ENCODE results near the gene SNAPC2. TPM values are rescaled to one million over a fixed set of nuclear protein-coding genes. Genes with fewer than 3 reads are reported as not detected.

Gene SNAPC2
- total RNA-seq, 1 donor from 2014 or later: 15.2 TPM

- peaks cover 10% of the 10 kb centered on the region for H3K36me3 Mint-ChIP-seq (ENCODE audit: low read depth, unreplicated experiment)
- Histone ChIP-seq H4K20me1 (ENCODE audit: insufficient read depth, low read length) (peaks cover 22% of the 10 kb centered on the region), H3K36me3 (ENCODE audit: insufficient read depth, low read length) (no peaks in the 10 kb centered on the region), H3K4me2 (ENCODE audit: low read length) (no peak overlapping the region), H2AFZ (ENCODE audit: low read depth, low read length) (no peak overlapping the region), H3K27me3 (ENCODE audit: insufficient read depth, low read length) (no peaks in the 10 kb centered on the region), H3K9ac (ENCODE audit: low read length) (no peak overlapping the region), H3K4me3 (ENCODE audit: insufficient read depth, low read depth, low read length) (no peak overlapping the region), H3K9me3 (ENCODE audit: insufficient read depth, low read depth, low read length) (no peaks in the 10 kb centered on the region), H3K79me2 (ENCODE audit: insufficient read depth, low read length) (peaks cover 26% of the 10 kb centered on the region), H3K27ac (ENCODE audit: low read depth, low read length) (no peak overlapping the region), H3K4me1 (ENCODE audit: insufficient read depth, low read length) (peaks cover 21% of the 10 kb centered on the region)
- H3K4me1 Mint-ChIP-seq (ENCODE audit: low read depth, unreplicated experiment): peaks cover 5% of the 10 kb centered on the region
- DNase-seq (ENCODE audit: low read depth) (no peak), FAIRE-seq (no peak)
- H3K9me3 Mint-ChIP-seq (ENCODE audit: unreplicated experiment): peaks cover 2% of the 10 kb centered on the region
- H3K4me3 Mint-ChIP-seq (ENCODE audit: unreplicated experiment): peak overlapping the region; percentile 20
- no peaks in the 10 kb centered on the region for H3K27me3 Mint-ChIP-seq (ENCODE audit: low read depth, unreplicated experiment)
- no peak overlapping the region for H3K27ac Mint-ChIP-seq (ENCODE audit: unreplicated experiment)
- no peak for TF ChIP-seq CTCF (IDR thresholded peaks at IDR 0.05; ENCODE audit: insufficient read depth, low read depth, low read length)
Observed at GRCh38 chr19:7901337-7901736, 18.8 kb upstream of the SNAPC2 start.

- Histone ChIP-seq H3K9ac (ENCODE audit: low read length) (peak overlapping the region; percentile 86), H3K9me3 (ENCODE audit: insufficient read depth, low read depth, low read length) (no peaks in the 10 kb centered on the region), H3K36me3 (ENCODE audit: insufficient read depth, low read length) (no peaks in the 10 kb centered on the region), H4K20me1 (ENCODE audit: insufficient read depth, low read length) (peaks cover 32% of the 10 kb centered on the region), H2AFZ (ENCODE audit: low read depth, low read length) (peak overlapping the region; percentile 88), H3K27me3 (ENCODE audit: insufficient read depth, low read length) (no peaks in the 10 kb centered on the region), H3K79me2 (ENCODE audit: insufficient read depth, low read length) (peaks cover 38% of the 10 kb centered on the region), H3K4me2 (ENCODE audit: low read length) (peak overlapping the region; percentile 90), H3K27ac (ENCODE audit: low read depth, low read length) (peak overlapping the region; percentile 77), H3K4me1 (ENCODE audit: insufficient read depth, low read length) (peaks cover 21% of the 10 kb centered on the region), H3K4me3 (ENCODE audit: insufficient read depth, low read depth, low read length) (peak overlapping the region; percentile 62)
- Mint-ChIP-seq H3K27ac (ENCODE audit: unreplicated experiment) (peak overlapping the region; percentile 89), H3K4me3 (ENCODE audit: unreplicated experiment) (peak overlapping the region; percentile 91), H3K36me3 (ENCODE audit: low read depth, unreplicated experiment) (peaks cover 10% of the 10 kb centered on the region), H3K4me1 (ENCODE audit: low read depth, unreplicated experiment) (peaks cover 5% of the 10 kb centered on the region), H3K27me3 (ENCODE audit: low read depth, unreplicated experiment) (no peaks in the 10 kb centered on the region), H3K9me3 (ENCODE audit: unreplicated experiment) (peaks cover 2% of the 10 kb centered on the region)
- DNase-seq (ENCODE audit: low read depth) (no peak), FAIRE-seq (no peak)
- TF ChIP-seq EZH2 (IDR thresholded peaks at IDR 0.05; ENCODE audit: insufficient read depth, low read length) (no peak), CTCF (IDR thresholded peaks at IDR 0.05; ENCODE audit: insufficient read depth, low read depth, low read length) (no peak)
Observed at GRCh38 chr19:7902796-7903243, 17.3 kb upstream of the SNAPC2 start.

- no peaks in the 10 kb centered on the region for H3K9me3 ChIP-seq (ENCODE audit: insufficient read depth, low read depth, low read length)
- no peaks in the 10 kb centered on the region for H3K27me3 ChIP-seq (ENCODE audit: insufficient read depth, low read length)
- peak within 1 kb of the TSS; percentile 91 for H3K4me3 Mint-ChIP-seq (ENCODE audit: unreplicated experiment)
- no peaks in the 10 kb centered on the region for H3K36me3 ChIP-seq (ENCODE audit: insufficient read depth, low read length)
- H3K27me3 Mint-ChIP-seq (ENCODE audit: low read depth, unreplicated experiment): no peaks in the 10 kb centered on the region
- H3K36me3 Mint-ChIP-seq (ENCODE audit: low read depth, unreplicated experiment): peaks cover 10% of the 10 kb centered on the region
- DNase-seq (ENCODE audit: low read depth) (peak; percentile 92), FAIRE-seq (peak; percentile 80)
- peaks cover 39% of the 10 kb centered on the region for H4K20me1 ChIP-seq (ENCODE audit: insufficient read depth, low read length)
- peaks cover 21% of the 10 kb centered on the region for H3K4me1 ChIP-seq (ENCODE audit: insufficient read depth, low read length)
- peak within 1 kb of the TSS; percentile 100 for H3K4me2 ChIP-seq (ENCODE audit: low read length)
- H3K79me2 ChIP-seq (ENCODE audit: insufficient read depth, low read length): peaks cover 45% of the 10 kb centered on the region
- peak within 1 kb of the TSS; percentile 89 for H3K27ac Mint-ChIP-seq (ENCODE audit: unreplicated experiment)
- H2AFZ ChIP-seq (ENCODE audit: low read depth, low read length): peak within 1 kb of the TSS; percentile 88
- no peak for TF ChIP-seq EZH2 (IDR thresholded peaks at IDR 0.05; ENCODE audit: insufficient read depth, low read length)
- peak; percentile 56 for TF ChIP-seq CTCF (IDR thresholded peaks at IDR 0.05; ENCODE audit: insufficient read depth, low read depth, low read length)
- H3K4me3 ChIP-seq (ENCODE audit: insufficient read depth, low read depth, low read length): peak within 1 kb of the TSS; percentile 81
- H3K9me3 Mint-ChIP-seq (ENCODE audit: unreplicated experiment): peaks cover 2% of the 10 kb centered on the region
- H3K9ac ChIP-seq (ENCODE audit: low read length): peak within 1 kb of the TSS; percentile 92
- peaks cover 5% of the 10 kb centered on the region for H3K4me1 Mint-ChIP-seq (ENCODE audit: low read depth, unreplicated experiment)
- H3K27ac ChIP-seq (ENCODE audit: low read depth, low read length): peak within 1 kb of the TSS; percentile 77
Observed at GRCh38 chr19:7903244-7904073, 16.7 kb upstream of the SNAPC2 start, which contains the start of gene MAP2K7. MAP2K7 (plus strand) TSS chr19:7903877; CDS start chr19:7903945, 68 bp downstream.

Data from astrocyte (in vitro differentiated cells and primary cell).